T1000 (cell line): ENCODE results near the gene CACNA1C.
A peak's percentile ranks its signal among the peaks of the same experiment; 100 is the strongest.

Experiments used
- DNase-seq: peaks from one replicate; lab custom pipeline; 2025; ENCODE audit warnings: mixed read lengths; lab: John Stamatoyannopoulos, UW

CACNA1C gene

DNA sequence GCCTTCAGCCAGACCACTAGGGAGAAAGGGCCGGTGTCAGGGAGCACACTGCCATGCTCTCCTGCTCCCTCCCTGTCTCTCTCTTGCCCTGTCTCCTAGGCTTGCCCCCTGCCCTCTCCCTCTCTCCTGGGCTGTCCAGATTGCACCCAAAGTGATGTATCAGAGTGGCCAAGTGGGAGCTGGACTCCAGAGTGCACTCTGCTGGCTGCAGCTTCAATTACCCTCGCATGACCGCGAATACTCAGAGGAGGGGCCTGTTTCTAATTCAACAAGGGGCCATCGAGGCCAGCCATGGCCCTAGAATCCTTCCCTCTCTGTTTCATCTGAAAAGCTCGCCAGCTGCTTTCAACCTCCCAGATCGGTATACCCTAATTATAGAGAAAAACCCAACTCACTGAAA is 535.6 kb downstream of the CACNA1C start:
- no peak for DNase-seq

DNA sequence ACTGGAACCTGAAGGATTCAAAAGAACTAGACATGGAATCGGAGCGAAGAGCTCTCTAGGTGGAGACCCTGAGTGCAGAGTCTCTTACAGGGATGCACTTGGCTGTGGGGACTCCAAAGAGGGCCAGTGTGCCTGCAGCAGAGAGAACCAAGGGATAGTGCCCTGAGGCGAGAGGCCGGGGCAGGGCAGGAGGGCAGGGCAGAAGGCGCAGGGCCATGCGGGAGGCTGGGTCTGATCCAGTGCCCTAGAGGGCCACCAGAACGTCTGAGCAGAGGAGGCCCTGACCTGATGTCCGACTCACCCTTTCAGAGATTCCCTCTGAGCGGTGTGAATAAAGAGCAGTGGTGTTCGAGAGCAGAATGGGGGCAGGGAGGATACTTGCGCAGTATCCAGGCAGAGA is 536.6 kb downstream of the CACNA1C start:
- no peak for DNase-seq

DNA sequence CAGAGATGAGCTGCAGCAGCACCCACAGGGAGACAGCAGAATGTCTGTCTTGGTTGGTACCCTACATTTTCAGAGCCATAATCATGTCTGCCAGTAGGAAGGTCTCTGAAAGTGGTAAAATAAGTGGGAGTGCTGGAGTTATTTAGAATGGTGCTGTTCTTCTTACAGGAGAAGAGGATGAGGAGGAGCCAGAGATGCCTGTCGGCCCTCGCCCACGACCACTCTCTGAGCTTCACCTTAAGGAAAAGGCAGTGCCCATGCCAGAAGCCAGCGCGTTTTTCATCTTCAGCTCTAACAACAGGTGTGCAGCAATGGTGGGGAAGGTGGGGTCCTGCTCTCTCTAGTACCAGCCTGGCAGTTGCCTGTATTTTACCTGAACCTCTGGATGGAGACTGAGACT is 540.3 kb downstream of the CACNA1C start:
- DNase-seq, result no peak

DNA sequence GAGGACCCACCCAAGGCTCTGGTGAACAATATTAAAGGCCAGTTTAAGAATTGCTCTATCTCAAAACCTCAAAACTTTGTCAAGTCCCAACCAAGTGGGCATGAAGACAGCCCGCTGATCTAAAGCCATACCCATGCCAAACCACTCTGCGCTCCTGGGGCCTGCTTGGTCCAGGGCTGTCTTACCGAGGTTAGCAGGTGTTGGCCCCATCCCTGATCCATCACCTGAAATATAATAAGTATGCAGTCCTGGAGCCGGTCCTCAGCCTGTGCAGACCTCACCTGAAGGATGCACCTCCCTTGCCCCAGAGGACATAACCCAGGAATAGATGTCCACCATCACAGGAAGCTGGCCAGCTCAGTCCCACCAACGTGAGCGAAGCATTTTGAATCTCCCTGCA is 543.7 kb downstream of the CACNA1C start:
- no peak for DNase-seq

- DNase-seq, result no peak
Observed at GRCh38 chr12:2605301-2605700, 552.5 kb downstream of the CACNA1C start.

DNA sequence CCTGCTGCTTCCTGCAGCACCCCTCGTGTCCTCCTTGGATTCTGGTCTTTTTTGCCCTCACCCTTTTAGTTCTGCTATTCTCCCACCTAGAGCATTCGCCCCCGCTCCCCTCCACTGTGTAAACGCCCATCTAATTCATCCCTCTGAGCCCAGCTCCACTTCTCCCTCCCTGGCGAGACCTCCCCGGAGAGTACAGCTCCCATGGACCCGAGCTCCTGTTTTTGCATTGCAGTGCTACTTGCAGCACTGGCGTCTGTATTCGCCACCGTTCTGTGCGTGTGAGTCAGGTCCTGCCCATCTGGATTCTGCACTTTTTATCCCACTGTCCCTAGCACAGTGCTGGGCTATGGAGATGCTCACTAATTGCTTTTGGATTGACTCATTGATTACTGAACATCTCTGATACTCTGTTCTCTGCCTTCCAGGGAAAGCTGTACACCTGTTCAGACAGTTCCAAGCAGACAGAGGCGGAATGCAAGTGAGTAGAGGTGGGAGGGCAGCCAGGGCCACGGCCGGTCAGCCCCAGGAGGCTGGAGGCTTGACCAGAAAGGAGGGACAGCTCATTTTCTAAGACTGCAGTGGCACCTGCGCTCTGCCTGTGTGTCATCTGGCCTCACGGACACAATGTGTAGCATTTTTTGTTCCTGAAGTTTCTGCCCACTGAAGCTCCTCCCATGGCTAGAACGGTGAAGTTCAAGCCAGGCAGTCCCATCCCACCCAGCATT is 553.6 kb downstream of the CACNA1C start:
- no peak for DNase-seq

- DNase-seq, result no peak
Observed at GRCh38 chr12:2607881-2608607, 555.3 kb downstream of the CACNA1C start.

DNA sequence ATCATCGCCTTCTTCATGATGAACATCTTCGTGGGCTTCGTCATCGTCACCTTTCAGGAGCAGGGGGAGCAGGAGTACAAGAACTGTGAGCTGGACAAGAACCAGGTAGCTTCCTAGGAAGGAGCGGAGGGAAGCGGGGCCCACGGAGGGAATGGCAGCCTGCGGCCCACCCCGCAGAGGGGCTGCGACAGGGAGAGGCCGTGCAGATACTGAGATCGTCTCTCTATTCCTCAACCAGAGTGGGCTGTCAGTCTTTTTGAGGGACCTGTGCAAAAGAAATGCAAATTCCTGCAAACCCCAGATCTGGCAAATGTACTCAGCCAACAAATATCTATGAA is 555.8 kb downstream of the CACNA1C start:
- DNase-seq, result no peak

- no peak for DNase-seq
Observed at GRCh38 chr12:2609020-2609419, 556.2 kb downstream of the CACNA1C start.

DNA sequence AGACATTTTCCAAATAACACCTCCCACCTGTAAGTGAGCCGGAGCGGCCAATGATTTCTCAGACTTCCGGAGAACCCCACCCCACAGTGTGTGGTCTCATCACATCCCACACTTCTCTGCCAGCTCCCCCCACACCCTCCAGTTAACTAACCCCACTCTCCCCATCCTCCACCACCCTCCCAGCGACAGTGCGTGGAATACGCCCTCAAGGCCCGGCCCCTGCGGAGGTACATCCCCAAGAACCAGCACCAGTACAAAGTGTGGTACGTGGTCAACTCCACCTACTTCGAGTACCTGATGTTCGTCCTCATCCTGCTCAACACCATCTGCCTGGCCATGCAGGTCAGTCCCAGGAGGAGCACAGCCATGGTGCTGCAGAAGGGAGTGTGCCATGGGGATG is 557.6 kb downstream of the CACNA1C start:
- DNase-seq, result no peak

DNA sequence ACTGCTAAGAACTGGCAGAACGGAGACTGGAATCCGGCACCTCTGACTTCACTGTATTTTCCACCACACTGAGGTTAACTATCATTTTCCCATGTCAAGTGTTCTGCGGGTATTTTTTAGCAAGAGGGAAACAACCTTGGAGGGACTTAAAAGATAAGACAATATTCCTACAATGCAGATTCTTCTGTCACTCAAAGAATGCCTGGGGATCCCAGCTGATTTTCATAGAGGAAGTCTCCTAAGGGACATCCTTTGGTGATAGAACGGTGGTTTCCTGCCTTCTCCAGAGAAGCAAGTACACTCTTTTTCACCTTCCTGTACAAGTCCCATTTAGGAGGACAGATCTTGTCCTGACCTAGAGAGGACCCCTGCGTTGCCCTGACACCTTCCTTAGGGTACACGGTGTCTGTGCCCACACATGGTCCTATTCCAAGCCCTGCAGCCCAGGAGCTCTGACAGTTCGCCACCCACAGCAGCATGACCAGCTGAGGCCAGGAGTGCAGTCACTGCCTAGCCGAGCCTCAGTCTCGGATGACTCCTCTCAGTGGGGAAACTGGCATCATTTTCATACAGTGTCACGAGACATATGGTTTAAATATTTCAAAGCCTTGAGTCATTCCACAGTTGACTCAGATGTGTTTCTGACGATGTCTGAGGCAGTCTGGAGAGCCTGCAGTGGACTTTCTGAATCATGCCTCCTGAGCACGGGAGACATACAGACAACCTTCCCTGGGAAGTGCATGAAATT is 560.7 kb downstream of the CACNA1C start:
- peak; percentile 87 for DNase-seq

DNA sequence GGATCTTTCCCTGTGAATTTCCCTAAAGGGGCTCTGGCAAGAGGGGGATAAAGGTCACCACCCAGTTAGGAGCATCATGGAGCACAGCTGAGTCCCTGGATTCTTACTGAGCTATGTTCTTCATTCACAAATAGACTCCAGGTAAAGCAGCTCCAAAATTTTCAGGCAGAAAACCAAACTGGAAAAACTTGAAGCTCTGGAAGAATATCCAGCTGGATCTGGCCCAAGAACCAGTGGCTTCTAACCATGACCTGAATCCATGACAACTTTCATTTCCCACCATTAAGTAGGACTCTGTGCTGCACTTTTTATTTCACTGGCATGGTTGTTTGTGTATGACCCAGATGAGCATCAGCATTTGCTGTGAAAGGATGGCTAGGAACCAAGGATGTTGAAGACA is 561.6 kb downstream of the CACNA1C start:
- no peak for DNase-seq

DNA sequence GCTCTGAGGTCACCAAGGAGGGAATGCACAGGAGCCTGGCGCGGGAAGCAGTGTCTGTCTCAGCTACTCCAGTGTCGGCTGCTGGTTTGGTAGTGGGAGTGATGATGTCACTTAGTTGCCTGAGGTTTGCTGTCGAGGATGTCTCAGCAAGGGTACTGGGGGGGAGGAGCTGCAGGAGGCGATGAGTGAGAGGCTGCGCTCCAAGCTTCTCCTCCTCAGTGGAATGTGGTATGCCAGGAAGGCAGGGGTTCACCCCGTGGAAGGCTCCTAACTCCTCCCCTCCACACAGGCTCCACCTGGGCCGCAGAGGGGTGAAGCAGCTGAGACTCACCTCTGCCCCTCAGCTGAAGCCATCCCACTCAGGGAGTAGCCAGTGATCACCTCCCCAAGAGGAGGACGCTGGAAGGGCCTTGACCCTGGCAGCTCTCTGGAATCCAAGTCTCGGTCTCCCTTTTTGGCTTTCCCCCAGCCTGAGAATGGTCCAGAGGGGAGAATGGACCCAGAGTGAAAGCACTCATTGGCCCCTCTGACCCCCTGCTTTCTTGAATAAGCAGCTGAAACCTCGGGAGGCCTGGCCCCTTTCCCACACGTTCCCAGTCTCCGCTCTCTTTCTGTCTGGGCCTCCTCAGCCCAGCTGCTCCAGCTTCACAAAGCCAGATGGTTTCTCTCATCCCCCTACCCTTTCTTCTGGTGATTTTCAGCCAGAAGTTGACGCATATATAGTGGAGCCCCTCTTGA is 563.0 kb downstream of the CACNA1C start:
- DNase-seq, result no peak

GRCh38 chr12:2616763-2617162 is 564.0 kb downstream of the CACNA1C start:
- no peak for DNase-seq

DNA sequence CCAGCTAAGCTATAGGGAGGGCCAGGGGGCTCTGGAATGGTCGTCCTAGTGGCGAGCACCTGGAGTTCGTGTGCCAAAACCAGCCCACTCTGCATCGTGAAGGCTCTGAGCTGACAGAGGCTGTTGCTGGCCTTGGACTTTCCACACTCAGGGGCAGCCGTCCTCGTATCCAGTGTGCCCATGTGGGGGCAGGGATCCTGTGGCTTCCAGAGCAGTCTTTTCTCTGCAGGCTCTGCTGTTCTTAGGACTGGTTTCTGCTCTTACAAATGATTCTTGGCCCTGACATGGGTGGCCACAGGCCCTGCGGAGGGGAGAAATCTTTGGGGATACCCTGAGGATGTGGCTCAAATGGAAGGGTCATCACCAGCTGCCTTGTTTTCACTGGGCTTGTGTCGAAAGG is 564.6 kb downstream of the CACNA1C start:
- no peak for DNase-seq

- no peak for DNase-seq
Observed at GRCh38 chr12:2618291-2618995, 565.7 kb downstream of the CACNA1C start.

- DNase-seq, result no peak
Observed at GRCh38 chr12:2619136-2619535, 566.3 kb downstream of the CACNA1C start.

- no peak for DNase-seq
Observed at GRCh38 chr12:2622460-2622859, 569.7 kb downstream of the CACNA1C start.

GRCh38 chr12:2623472-2623871 is 570.7 kb downstream of the CACNA1C start:
- DNase-seq, result no peak

- peak; percentile 43 for DNase-seq
Observed at GRCh38 chr12:2624543-2625288, 571.9 kb downstream of the CACNA1C start.

GRCh38 chr12:2625289-2625612 is 572.5 kb downstream of the CACNA1C start:
- DNase-seq, result no peak
